IMR-90 (cell line): Measurements from ENCODE around the gene ENPP6.

Source experiments
- BHLHE40 ChIP-seq: fragments of 150-350 bp; IDR thresholded peaks from 2 replicates; pipeline ENCODE4 v1.6.1; 2016; ENCODE audit warnings: mild to moderate bottlenecking, low read depth, low read length
- CEBPB ChIP-seq: IDR thresholded peaks from 2 replicates; pipeline ENCODE4 v1.6.1; 2012; ENCODE audit warnings: low read depth, low read length, improper control_type of control experiment
- MAFK ChIP-seq: IDR thresholded peaks from 2 replicates; pipeline ENCODE4 v1.6.1; 2012; ENCODE audit warnings: low read depth, low read length, improper control_type of control experiment
- MAZ ChIP-seq: IDR thresholded peaks from 2 replicates; pipeline ENCODE4 v1.6.1; 2012; ENCODE audit warnings: low read depth, mild to moderate bottlenecking, low read length, improper control_type of control experiment, moderate library complexity, borderline replicate concordance
- MXI1 ChIP-seq: IDR thresholded peaks from 2 replicates; pipeline ENCODE4 v1.6.1; 2012; ENCODE audit warnings: low read depth, mild to moderate bottlenecking, low read length, moderate library complexity, borderline replicate concordance
- NFE2L2 ChIP-seq: fragments of 150-350 bp; IDR thresholded peaks from 2 replicates; pipeline ENCODE4 v1.6.1; 2016; ENCODE audit warnings: low read depth, mild to moderate bottlenecking, low read length
- POLR2A ChIP-seq: IDR thresholded peaks from 2 replicates; pipeline ENCODE4 v1.6.1; 2012; ENCODE audit warnings: mild to moderate bottlenecking, low read depth, low read length
- RAD21 ChIP-seq: IDR thresholded peaks from 2 replicates; pipeline ENCODE4 v1.6.1; 2012; ENCODE audit warnings: low read length, improper control_type of control experiment
- RCOR1 ChIP-seq: IDR thresholded peaks from 2 replicates; pipeline ENCODE4 v1.6.1; 2012; ENCODE audit warnings: mild to moderate bottlenecking, low read length, improper control_type of control experiment; ENCODE audit not compliant: insufficient replicate concordance
- RFX5 ChIP-seq: IDR thresholded peaks from 2 replicates; pipeline ENCODE4 v1.8.0; 2012; ENCODE audit warnings: low read depth, mild to moderate bottlenecking, low read length, moderate library complexity
- SMC3 ChIP-seq: fragments of 150-350 bp; IDR thresholded peaks from 2 replicates; pipeline ENCODE4 v1.6.1; 2016; ENCODE audit warnings: low read depth, mild to moderate bottlenecking, antibody characterized with exemption, low read length, moderate library complexity
- TF ChIP-seq, protein P1 (sequence below): conservative IDR thresholded peaks from 2 replicates; pipeline ENCODE4 v1.5.1; 2012; ENCODE audit warnings: mild to moderate bottlenecking, low read depth, low read length, improper control_type of control experiment
- TF ChIP-seq, protein P2 (sequence below): fragments of 150-350 bp; IDR thresholded peaks from 2 replicates; pipeline ENCODE4 v1.6.1; 2016; ENCODE audit warnings: low read depth, mild to moderate bottlenecking, low read length, moderate library complexity, borderline replicate concordance
- TF ChIP-seq, protein P3 (sequence below): fragments of 150-350 bp; IDR thresholded peaks from 2 replicates; pipeline ENCODE4 v1.6.1; 2017; ENCODE audit warnings: mild to moderate bottlenecking, antibody characterized with exemption, low read length, low read depth

DNA sequence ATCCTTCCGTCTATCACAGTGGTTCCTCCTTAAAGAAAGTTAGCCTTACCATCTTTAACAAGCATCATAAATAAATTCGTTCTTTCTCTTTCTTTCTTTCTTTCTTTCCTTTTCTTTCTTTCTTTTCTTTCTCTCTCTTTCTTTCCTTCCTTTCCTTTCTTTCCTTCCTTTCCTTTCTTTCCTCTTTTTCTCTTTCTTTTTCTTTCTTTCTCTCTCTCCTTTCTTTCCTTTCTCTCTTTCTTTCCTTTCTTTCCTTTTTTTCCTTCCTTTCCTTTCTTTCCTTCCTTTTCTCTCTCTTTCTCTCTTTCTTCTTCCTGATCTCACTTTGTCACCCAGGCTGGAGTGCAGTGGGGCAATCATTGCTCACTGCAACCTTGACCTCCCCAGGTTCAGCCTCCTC lies 60.4 kb downstream of the ENPP6 start:
- TF ChIP-seq, protein P1, sequence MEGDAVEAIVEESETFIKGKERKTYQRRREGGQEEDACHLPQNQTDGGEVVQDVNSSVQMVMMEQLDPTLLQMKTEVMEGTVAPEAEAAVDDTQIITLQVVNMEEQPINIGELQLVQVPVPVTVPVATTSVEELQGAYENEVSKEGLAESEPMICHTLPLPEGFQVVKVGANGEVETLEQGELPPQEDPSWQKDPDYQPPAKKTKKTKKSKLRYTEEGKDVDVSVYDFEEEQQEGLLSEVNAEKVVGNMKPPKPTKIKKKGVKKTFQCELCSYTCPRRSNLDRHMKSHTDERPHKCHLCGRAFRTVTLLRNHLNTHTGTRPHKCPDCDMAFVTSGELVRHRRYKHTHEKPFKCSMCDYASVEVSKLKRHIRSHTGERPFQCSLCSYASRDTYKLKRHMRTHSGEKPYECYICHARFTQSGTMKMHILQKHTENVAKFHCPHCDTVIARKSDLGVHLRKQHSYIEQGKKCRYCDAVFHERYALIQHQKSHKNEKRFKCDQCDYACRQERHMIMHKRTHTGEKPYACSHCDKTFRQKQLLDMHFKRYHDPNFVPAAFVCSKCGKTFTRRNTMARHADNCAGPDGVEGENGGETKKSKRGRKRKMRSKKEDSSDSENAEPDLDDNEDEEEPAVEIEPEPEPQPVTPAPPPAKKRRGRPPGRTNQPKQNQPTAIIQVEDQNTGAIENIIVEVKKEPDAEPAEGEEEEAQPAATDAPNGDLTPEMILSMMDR, result no peak
- no peak for TF ChIP-seq POLR2A
- TF ChIP-seq MAZ, result no peak
- TF ChIP-seq CEBPB, result no peak
- no peak for TF ChIP-seq BHLHE40
- no peak for TF ChIP-seq RFX5
- no peak for TF ChIP-seq SMC3
- TF ChIP-seq RAD21, result no peak
- no peak for TF ChIP-seq MXI1
- TF ChIP-seq MAFK, result no peak
- TF ChIP-seq, protein P2, sequence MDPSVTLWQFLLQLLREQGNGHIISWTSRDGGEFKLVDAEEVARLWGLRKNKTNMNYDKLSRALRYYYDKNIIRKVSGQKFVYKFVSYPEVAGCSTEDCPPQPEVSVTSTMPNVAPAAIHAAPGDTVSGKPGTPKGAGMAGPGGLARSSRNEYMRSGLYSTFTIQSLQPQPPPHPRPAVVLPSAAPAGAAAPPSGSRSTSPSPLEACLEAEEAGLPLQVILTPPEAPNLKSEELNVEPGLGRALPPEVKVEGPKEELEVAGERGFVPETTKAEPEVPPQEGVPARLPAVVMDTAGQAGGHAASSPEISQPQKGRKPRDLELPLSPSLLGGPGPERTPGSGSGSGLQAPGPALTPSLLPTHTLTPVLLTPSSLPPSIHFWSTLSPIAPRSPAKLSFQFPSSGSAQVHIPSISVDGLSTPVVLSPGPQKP, result no peak
- TF ChIP-seq RCOR1, result no peak
- TF ChIP-seq, protein P3, sequence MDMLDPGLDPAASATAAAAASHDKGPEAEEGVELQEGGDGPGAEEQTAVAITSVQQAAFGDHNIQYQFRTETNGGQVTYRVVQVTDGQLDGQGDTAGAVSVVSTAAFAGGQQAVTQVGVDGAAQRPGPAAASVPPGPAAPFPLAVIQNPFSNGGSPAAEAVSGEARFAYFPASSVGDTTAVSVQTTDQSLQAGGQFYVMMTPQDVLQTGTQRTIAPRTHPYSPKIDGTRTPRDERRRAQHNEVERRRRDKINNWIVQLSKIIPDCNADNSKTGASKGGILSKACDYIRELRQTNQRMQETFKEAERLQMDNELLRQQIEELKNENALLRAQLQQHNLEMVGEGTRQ, result no peak
- TF ChIP-seq NFE2L2, result no peak
